GM12892 (cell line): ENCODE data around the gene TSSK2.

Source experiments
- DNase-seq: peaks from one replicate; pipeline ENCODE4 v3.0.0; 2011; ENCODE audit not compliant: insufficient read length
- FAIRE-seq: peaks from 2 replicates; lab custom pipeline; 2011; peaks lifted over from hg19 to GRCh38; lab: Jason Lieb, UNC
- POLR2A ChIP-seq: IDR thresholded peaks from 2 replicates; pipeline ENCODE4 v1.6.1; 2011; ENCODE audit warnings: low read depth, low read length, control low read depth
- POLR2AphosphoS5 ChIP-seq: IDR thresholded peaks from 2 replicates; pipeline ENCODE4 v1.6.1; 2011; ENCODE audit warnings: low read depth, low read length, control low read depth
- TAF1 ChIP-seq: IDR thresholded peaks from 2 replicates; pipeline ENCODE4 v1.6.1; 2011; ENCODE audit warnings: low read depth, mild to moderate bottlenecking, control low read depth, low read length, borderline replicate concordance

TSSK2 gene

GRCh38 chr22:19120829-19121630 lies 10.1 kb upstream of the TSSK2 start:
- TF ChIP-seq POLR2A: no peak
- no peak for TF ChIP-seq POLR2AphosphoS5
- TF ChIP-seq TAF1: no peak
- no peak for FAIRE-seq
- no peak for DNase-seq

- DNase-seq (no peak), FAIRE-seq (no peak)
- TF ChIP-seq POLR2A (no peak), TAF1 (no peak), POLR2AphosphoS5 (no peak)
Observed at GRCh38 chr22:19121631-19122142, 9.4 kb upstream of the TSSK2 start.

- DNase-seq (peak; percentile 99), FAIRE-seq (peak; percentile 97)
- TF ChIP-seq TAF1 (peak; percentile 45; the same call in 1 of the 2 replicates), POLR2A (peak; percentile 92), POLR2AphosphoS5 (peak; percentile 82)
Observed at GRCh38 chr22:19122143-19122751, 8.9 kb upstream of the TSSK2 start, which contains the start of gene DGCR2. Gene DGCR2, minus strand, starts transcription at chr22:19122412. Its CDS starts 206 bp downstream, at chr22:19122206.

- DNase-seq (no peak), FAIRE-seq (peak; percentile 5)
- TF ChIP-seq POLR2AphosphoS5: no peak
- no peak for TF ChIP-seq TAF1
- TF ChIP-seq POLR2A: no peak
Observed at GRCh38 chr22:19122752-19123492, 8.2 kb upstream of the TSSK2 start.

- TF ChIP-seq POLR2AphosphoS5: no peak
- no peak for TF ChIP-seq POLR2A
- no peak for TF ChIP-seq TAF1
- FAIRE-seq (no peak), DNase-seq (no peak)
Observed at GRCh38 chr22:19123936-19124335, 7.2 kb upstream of the TSSK2 start.

- no peak for DNase-seq
- no peak for FAIRE-seq
- TF ChIP-seq TAF1: no peak
- no peak for TF ChIP-seq POLR2A
- TF ChIP-seq POLR2AphosphoS5: no peak
Observed at GRCh38 chr22:19124377-19124776, 6.7 kb upstream of the TSSK2 start.

- no peak for FAIRE-seq
- TF ChIP-seq TAF1 (no peak), POLR2A (no peak), POLR2AphosphoS5 (no peak)
- no peak for DNase-seq
Observed at GRCh38 chr22:19125011-19125410, 6.1 kb upstream of the TSSK2 start.

- FAIRE-seq (no peak), DNase-seq (no peak)
- TF ChIP-seq POLR2AphosphoS5: no peak
- no peak for TF ChIP-seq TAF1
- TF ChIP-seq POLR2A: no peak
Observed at GRCh38 chr22:19125474-19126308, 5.4 kb upstream of the TSSK2 start.

GRCh38 chr22:19126309-19127273 lies 4.5 kb upstream of the TSSK2 start:
- FAIRE-seq (no peak), DNase-seq (no peak)
- TF ChIP-seq POLR2AphosphoS5: no peak

GRCh38 chr22:19127329-19128008 lies 3.6 kb upstream of the TSSK2 start:
- FAIRE-seq: no peak
- DNase-seq: no peak
- TF ChIP-seq POLR2A (no peak), POLR2AphosphoS5 (no peak), TAF1 (no peak)
